GM12878 (cell line): ENCODE data around the gene IRAK2. TPM values are rescaled to one million over a fixed set of nuclear protein-coding genes. Genes with fewer than 3 reads are reported as not detected.

Experiments used
- ATAC-seq: fragments of 200-7000 bp; cut with Tn5 transposase; 3 replicates; pipeline ENCODE4 v1.9.1; 2020; ENCODE audit warnings: mild to moderate bottlenecking, moderate library complexity
- BruUV-seq: library from RNA; stranded (reverse); fragments of 400-500 nt; replicated peaks from 2 replicates; lab custom pipeline; 2021; lab: Mats Ljungman, UMichigan
- CTCF ChIA-PET: fragments of 300-600 bp; sonication (Branson Sonifier 250); formaldehyde crosslinking; extraction: SDS; loops from one replicate; lab custom pipeline; 2021; ENCODE audit warnings: inconsistent platforms; lab: Yijun Ruan, JAX
- POLR2A ChIA-PET: fragments of 350-600 bp; formaldehyde crosslinking; extraction: SDS; loops from one replicate; lab custom pipeline; 2021; ENCODE audit warnings: inconsistent platforms; lab: Charles Lee
- RAD21 ChIA-PET: fragments of 300-600 bp; sonication (Branson Sonifier 250); formaldehyde crosslinking; loops from one replicate; lab custom pipeline; 2023; ENCODE audit warnings: antibody characterized with exemption; ENCODE audit not compliant: unreplicated experiment; lab: Charles Lee
- SMC1A ChIA-PET: fragments of 300-600 bp; sonication (Branson Sonifier 250); formaldehyde crosslinking; loops from one replicate; lab custom pipeline; 2023; ENCODE audit not compliant: unreplicated experiment, uncharacterized antibody; lab: Charles Lee
- DNase-seq: peaks from one replicate; pipeline ENCODE4 v3.0.0-alpha.2; 2011; ENCODE audit warnings: low read depth, low spot score
- FAIRE-seq: peaks from 3 replicates; lab custom pipeline; 2011; peaks lifted over from hg19 to GRCh38; lab: Jason Lieb, UNC
- H2AFZ ChIP-seq: 2 replicates; pipeline ENCODE4 v1.6.0; 2011; ENCODE audit warnings: low read depth, low read length, control low read depth; ENCODE audit not compliant: control insufficient read depth
- H3K27ac ChIP-seq: 2 replicates; pipeline ENCODE4 v1.5.1; 2011; ENCODE audit warnings: control low read depth; ENCODE audit not compliant: control insufficient read depth, insufficient read depth
- H3K27me3 ChIP-seq, 2 experiments: replicated peaks in 1 of 2; 2 replicates each; pipeline versions ENCODE4 v1.6.0 to v1.6.1; 2011; ENCODE audit warnings: low read length in 1 of 2; ENCODE audit not compliant: control insufficient read depth in 2 of 2, insufficient read depth in 2 of 2
- H3K36me3 ChIP-seq, 2 experiments: 2 replicates each; pipeline ENCODE4 v1.5.1; 2011; ENCODE audit warnings: low read length in 1 of 2; ENCODE audit not compliant: control insufficient read depth in 2 of 2, insufficient read depth in 2 of 2
- H3K4me1 ChIP-seq: 2 replicates; pipeline ENCODE4 v1.6.1; 2011; ENCODE audit warnings: mild to moderate bottlenecking, low read length, moderate library complexity, mixed read lengths; ENCODE audit not compliant: control insufficient read depth, insufficient read depth
- H3K4me2 ChIP-seq: 2 replicates; pipeline ENCODE4 v1.6.0; 2011; ENCODE audit warnings: control low read depth; ENCODE audit not compliant: control insufficient read depth, insufficient read depth
- H3K4me3 ChIP-seq: fragments of 200-600 bp; sonication (generic); 2 replicates; pipeline ENCODE4 v1.5.1; 2016
- H3K79me2 ChIP-seq: 2 replicates; pipeline ENCODE4 v1.6.0; 2011; ENCODE audit warnings: low read length; ENCODE audit not compliant: control insufficient read depth, insufficient read depth
- H3K9ac ChIP-seq: 2 replicates; pipeline ENCODE4 v1.8.0; 2011; ENCODE audit warnings: low read length, control low read depth, mixed read lengths; ENCODE audit not compliant: control insufficient read depth, insufficient read depth
- H3K9me3 ChIP-seq: replicated peaks from 3 replicates; pipeline ENCODE4 v1.5.1; 2011; ENCODE audit warnings: mild to moderate bottlenecking, low read length; ENCODE audit not compliant: control insufficient read depth, insufficient read depth
- H4K20me1 ChIP-seq: 2 replicates; pipeline ENCODE4 v1.6.0; 2011; ENCODE audit not compliant: control insufficient read depth, insufficient read depth
- BHLHE40 ChIP-seq, 2 experiments: fragments of 450-650 bp in 1 of 2; IDR thresholded peaks; 2 replicates each; pipeline ENCODE4 v1.6.1; 2011 to 2017; ENCODE audit warnings: low read depth in 2 of 2, borderline replicate concordance in 1 of 2, improper control_type of control experiment in 1 of 2, low read length in 1 of 2, mild to moderate bottlenecking in 1 of 2
- CREM ChIP-seq: IDR thresholded peaks from 2 replicates; pipeline ENCODE4 v1.6.1; 2014; ENCODE audit warnings: antibody characterized with exemption, low read depth
- PML ChIP-seq: IDR thresholded peaks from 2 replicates; pipeline ENCODE4 v1.6.1; 2012; ENCODE audit warnings: low read length, inconsistent platforms
- RBBP5 ChIP-seq: fragments of 200-600 bp; sonication (generic); conservative IDR thresholded peaks from 2 replicates; pipeline ENCODE4 v1.6.1; 2016
- TCF7 ChIP-seq: IDR thresholded peaks from 2 replicates; pipeline ENCODE4 v1.6.1; 2014; ENCODE audit warnings: antibody characterized with exemption, borderline replicate concordance
- YY1 ChIP-seq: IDR thresholded peaks from 2 replicates; pipeline ENCODE4 v1.6.1; 2011; ENCODE audit warnings: low read depth, mild to moderate bottlenecking, low read length
- WGBS: methylation state at CpG from one replicate; pipeline ENCODE4 v1.1.6; 2016; ENCODE audit warnings: low lambda C conversion rate; ENCODE audit not compliant: insufficient replicate concordance, insufficient coverage; ENCODE audit errors: missing lambda C conversion rate; 5-methylcytosine and 5-hydroxymethylcytosine counted together
- in situ Hi-C: fragments of 300-500 bp; cut with MboI; formaldehyde crosslinking; loops from 9 replicates; pipeline ENCODE4 v1.14.3; 2018; ENCODE audit warnings: mixed read lengths
- intact Hi-C: fragments of 100-400 bp; cut with micrococcal nuclease; formaldehyde crosslinking; loops from one replicate; pipeline ENCODE4 v1.14.2; 2022; ENCODE audit not compliant: unreplicated experiment
- polyA plus RNA-seq, 11 experiments: library from polyadenylated mRNA; depleted of rRNA in 4 of 11; unstranded in 6 of 11; stranded (reverse) in 5 of 11; fragments of >200 nt; fragmentation: Nextera tagmentation in 4 of 11; fragmentation: Illumina TruSeq in 1 of 11; extraction: Ambion mirVana in 4 of 11; extraction: Trizol in 1 of 11; gene quantifications; 1 replicate in 1 of 11; 2 replicates in 10 of 11; pipeline versions ENCODE4 v1.2.1 to v1.2.3, GENCODE V29; 2011 to 2016; ENCODE audit warnings: inconsistent platforms in 2 of 11, missing spikeins in 2 of 11, low read depth in 1 of 11
- total RNA-seq, 4 experiments: library from RNA; depleted of rRNA in 3 of 4; stranded (reverse); fragments of >200 nt in 3 of 4; fragmentation: Illumina TruSeq in 1 of 4; extraction: Trizol in 1 of 4; gene quantifications; 2 replicates each; pipeline versions ENCODE4 v1.2.1 to v1.2.3, GENCODE V29; 2013 to 2021
- TF ChIP-seq, protein P1 (sequence below): fragments of 450-650 bp; IDR thresholded peaks from 2 replicates; pipeline ENCODE4 v1.6.1; 2017; ENCODE audit warnings: mild to moderate bottlenecking, moderate library complexity
- TF ChIP-seq, protein P2 (sequence below): IDR thresholded peaks from 2 replicates; pipeline ENCODE4 v1.6.1; 2012; ENCODE audit warnings: low read depth, low read length, improper control_type of control experiment
- TF ChIP-seq, protein P3 (sequence below): fragments of 150-350 bp; IDR thresholded peaks from 2 replicates; pipeline ENCODE4 v1.6.1; 2014; ENCODE audit warnings: mild to moderate bottlenecking, low read depth, low read length
- TF ChIP-seq, protein P4 (sequence below): IDR thresholded peaks from 2 replicates; pipeline ENCODE4 v1.6.1; 2012; ENCODE audit warnings: mild to moderate bottlenecking, low read depth, low read length

The IRAK2 gene
- total and polyA plus RNA-seq, 10 of the 15 experiments (the other 5 are each of a cell fraction or from before 2014, with no cell fraction given), result 0.48 to 5.7 (median 4.5) TPM

DNA sequence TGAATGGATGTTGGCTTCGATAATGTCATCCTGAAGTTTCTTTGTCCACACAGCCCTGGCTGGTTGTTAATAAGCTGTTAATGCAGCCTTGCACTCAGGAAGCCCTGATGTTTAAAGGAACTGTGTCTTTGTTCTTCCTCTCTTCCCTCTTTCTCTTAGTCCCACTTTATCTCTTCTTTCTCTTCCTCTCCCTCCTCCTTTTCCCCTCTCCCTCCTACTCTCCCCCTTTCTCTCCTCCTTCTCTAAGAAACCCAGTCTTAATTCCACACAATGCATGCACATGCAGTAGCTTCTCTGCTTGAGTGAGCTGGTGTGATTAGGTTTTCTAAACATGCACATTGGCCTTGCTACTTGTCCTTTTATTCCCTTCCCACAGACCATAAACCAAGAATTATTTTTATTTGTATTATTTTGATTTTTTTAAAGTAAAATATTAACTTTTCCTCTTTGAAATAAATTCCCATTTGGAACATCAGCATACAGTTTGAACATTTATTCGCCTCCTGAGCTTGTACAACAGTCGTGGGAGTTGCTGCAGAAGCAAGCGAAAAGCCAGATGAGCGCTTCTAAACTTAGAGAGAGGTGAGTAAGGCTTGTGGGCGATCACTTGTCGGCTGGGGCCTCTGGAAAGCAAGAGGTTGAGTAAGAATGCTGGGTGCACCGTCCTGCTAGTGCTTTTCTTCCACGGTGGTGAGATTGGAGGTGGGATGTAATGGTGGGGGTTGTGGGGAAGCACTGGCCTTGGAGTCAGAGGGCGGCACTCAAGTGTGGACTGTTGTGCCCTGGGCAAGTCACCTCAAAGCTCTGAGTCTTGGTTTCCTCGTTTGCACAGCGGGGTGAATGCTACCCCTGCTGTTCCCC lies 120.8 kb downstream of the IRAK2 start (continued):
- TF ChIP-seq BHLHE40 (IDR thresholded peaks at IDR 0.05; ENCODE audit: borderline replicate concordance in 1 of 2, low read depth in 2 of 2, low read length in 1 of 2) (no peak), TCF7 (no peak), RBBP5 (no peak)

DNA sequence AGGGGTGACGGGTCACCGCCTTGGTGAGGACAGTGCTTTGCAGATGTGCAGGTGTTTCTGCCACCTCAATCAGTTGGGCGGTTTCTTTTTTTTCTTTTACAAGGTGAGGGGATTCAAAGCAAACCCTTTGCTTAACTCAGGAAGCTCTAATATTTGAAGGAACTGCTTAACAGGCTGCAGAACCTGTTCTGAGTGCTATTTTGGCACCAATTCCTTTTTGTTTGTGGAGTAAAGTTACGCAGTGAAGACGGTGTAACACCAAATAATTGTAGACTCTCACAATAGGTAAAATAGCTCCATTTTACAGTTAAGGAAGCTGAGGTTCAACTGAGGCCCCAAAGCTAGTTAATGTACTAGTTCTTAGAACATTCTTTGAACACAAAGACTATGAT lies 121.4 kb downstream of the IRAK2 start:
- FAIRE-seq (no peak), ATAC-seq (no peak), DNase-seq (no peak)
- in situ Hi-C loops (no loop called here), intact Hi-C loops (no loop called here)
- no peaks in the 10 kb centered on the region; the same call in 1 of the 2 replicates for H4K20me1 ChIP-seq
- no TSS peak for BruUV-seq
- WGBS, result 87% methylated on average over 5 of the region's 5 CpGs
- no peak overlapping the region for H3K27ac ChIP-seq
- no peak overlapping the region for H3K4me2 ChIP-seq
- no peaks in the 10 kb centered on the region for H3K27me3 ChIP-seq
- H3K9me3 ChIP-seq, result no peaks in the 10 kb centered on the region
- H3K36me3 ChIP-seq, result peaks cover 8 to 14% of the 10 kb centered on the region in 2 experiments
- no peaks in the 10 kb centered on the region for H3K79me2 ChIP-seq
- no peak overlapping the region for H3K9ac ChIP-seq
- RAD21 ChIA-PET, result no interaction called here
- no peak overlapping the region for H2AFZ ChIP-seq
- peaks cover 7% of the 10 kb centered on the region; the same call in 1 of the 2 replicates for H3K4me1 ChIP-seq
- POLR2A ChIA-PET, result interaction anchor here (0.7 kb wide), 1 partner anchor 33 kb away, joined by 4 read pairs; no protein-coding TSS in a partner anchor
- SMC1A ChIA-PET, result interaction anchor here (1.6 kb wide), 1 partner anchor 12 kb away, joined by 4 read pairs; no protein-coding TSS in a partner anchor
- no peak overlapping the region for H3K4me3 ChIP-seq
- CTCF ChIA-PET, result interaction anchor here (0.8 kb wide), 1 partner anchor 351 kb away, joined by 4 read pairs; no protein-coding TSS in a partner anchor
- TF ChIP-seq, protein P1, sequence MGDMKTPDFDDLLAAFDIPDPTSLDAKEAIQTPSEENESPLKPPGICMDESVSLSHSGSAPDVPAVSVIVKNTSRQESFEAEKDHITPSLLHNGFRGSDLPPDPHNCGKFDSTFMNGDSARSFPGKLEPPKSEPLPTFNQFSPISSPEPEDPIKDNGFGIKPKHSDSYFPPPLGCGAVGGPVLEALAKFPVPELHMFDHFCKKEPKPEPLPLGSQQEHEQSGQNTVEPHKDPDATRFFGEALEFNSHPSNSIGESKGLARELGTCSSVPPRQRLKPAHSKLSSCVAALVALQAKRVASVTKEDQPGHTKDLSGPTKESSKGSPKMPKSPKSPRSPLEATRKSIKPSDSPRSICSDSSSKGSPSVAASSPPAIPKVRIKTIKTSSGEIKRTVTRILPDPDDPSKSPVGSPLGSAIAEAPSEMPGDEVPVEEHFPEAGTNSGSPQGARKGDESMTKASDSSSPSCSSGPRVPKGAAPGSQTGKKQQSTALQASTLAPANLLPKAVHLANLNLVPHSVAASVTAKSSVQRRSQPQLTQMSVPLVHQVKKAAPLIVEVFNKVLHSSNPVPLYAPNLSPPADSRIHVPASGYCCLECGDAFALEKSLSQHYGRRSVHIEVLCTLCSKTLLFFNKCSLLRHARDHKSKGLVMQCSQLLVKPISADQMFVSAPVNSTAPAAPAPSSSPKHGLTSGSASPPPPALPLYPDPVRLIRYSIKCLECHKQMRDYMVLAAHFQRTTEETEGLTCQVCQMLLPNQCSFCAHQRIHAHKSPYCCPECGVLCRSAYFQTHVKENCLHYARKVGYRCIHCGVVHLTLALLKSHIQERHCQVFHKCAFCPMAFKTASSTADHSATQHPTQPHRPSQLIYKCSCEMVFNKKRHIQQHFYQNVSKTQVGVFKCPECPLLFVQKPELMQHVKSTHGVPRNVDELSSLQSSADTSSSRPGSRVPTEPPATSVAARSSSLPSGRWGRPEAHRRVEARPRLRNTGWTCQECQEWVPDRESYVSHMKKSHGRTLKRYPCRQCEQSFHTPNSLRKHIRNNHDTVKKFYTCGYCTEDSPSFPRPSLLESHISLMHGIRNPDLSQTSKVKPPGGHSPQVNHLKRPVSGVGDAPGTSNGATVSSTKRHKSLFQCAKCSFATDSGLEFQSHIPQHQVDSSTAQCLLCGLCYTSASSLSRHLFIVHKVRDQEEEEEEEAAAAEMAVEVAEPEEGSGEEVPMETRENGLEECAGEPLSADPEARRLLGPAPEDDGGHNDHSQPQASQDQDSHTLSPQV, result no peak
- TF ChIP-seq, protein P2, sequence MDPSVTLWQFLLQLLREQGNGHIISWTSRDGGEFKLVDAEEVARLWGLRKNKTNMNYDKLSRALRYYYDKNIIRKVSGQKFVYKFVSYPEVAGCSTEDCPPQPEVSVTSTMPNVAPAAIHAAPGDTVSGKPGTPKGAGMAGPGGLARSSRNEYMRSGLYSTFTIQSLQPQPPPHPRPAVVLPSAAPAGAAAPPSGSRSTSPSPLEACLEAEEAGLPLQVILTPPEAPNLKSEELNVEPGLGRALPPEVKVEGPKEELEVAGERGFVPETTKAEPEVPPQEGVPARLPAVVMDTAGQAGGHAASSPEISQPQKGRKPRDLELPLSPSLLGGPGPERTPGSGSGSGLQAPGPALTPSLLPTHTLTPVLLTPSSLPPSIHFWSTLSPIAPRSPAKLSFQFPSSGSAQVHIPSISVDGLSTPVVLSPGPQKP, result no peak
- TF ChIP-seq CREM (no peak), YY1 (no peak), PML (no peak)
- TF ChIP-seq, protein P3, sequence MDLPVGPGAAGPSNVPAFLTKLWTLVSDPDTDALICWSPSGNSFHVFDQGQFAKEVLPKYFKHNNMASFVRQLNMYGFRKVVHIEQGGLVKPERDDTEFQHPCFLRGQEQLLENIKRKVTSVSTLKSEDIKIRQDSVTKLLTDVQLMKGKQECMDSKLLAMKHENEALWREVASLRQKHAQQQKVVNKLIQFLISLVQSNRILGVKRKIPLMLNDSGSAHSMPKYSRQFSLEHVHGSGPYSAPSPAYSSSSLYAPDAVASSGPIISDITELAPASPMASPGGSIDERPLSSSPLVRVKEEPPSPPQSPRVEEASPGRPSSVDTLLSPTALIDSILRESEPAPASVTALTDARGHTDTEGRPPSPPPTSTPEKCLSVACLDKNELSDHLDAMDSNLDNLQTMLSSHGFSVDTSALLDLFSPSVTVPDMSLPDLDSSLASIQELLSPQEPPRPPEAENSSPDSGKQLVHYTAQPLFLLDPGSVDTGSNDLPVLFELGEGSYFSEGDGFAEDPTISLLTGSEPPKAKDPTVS, result no peak
- TF ChIP-seq, protein P4, sequence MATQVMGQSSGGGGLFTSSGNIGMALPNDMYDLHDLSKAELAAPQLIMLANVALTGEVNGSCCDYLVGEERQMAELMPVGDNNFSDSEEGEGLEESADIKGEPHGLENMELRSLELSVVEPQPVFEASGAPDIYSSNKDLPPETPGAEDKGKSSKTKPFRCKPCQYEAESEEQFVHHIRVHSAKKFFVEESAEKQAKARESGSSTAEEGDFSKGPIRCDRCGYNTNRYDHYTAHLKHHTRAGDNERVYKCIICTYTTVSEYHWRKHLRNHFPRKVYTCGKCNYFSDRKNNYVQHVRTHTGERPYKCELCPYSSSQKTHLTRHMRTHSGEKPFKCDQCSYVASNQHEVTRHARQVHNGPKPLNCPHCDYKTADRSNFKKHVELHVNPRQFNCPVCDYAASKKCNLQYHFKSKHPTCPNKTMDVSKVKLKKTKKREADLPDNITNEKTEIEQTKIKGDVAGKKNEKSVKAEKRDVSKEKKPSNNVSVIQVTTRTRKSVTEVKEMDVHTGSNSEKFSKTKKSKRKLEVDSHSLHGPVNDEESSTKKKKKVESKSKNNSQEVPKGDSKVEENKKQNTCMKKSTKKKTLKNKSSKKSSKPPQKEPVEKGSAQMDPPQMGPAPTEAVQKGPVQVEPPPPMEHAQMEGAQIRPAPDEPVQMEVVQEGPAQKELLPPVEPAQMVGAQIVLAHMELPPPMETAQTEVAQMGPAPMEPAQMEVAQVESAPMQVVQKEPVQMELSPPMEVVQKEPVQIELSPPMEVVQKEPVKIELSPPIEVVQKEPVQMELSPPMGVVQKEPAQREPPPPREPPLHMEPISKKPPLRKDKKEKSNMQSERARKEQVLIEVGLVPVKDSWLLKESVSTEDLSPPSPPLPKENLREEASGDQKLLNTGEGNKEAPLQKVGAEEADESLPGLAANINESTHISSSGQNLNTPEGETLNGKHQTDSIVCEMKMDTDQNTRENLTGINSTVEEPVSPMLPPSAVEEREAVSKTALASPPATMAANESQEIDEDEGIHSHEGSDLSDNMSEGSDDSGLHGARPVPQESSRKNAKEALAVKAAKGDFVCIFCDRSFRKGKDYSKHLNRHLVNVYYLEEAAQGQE, result no peak
